T-helper 2 cell treated with Interferon-gamma antibody and Interleukin-4, amounts not matched to agents 5 μg/mL and 100 μg/mL, for 36 hours (primary cell): ENCODE results near the gene PPP4R1.

Source experiments
- DNase-seq: peaks from one replicate; pipeline ENCODE4 v3.0.0; 2021; ENCODE audit warnings: low spot score
- H3K27ac Mint-ChIP-seq: one replicate; pipeline ENCODE4 v1.8.0; 2021; ENCODE audit warnings: mild to moderate bottlenecking, mixed read lengths
- H3K27me3 Mint-ChIP-seq: one replicate; pipeline ENCODE4 v1.8.0; 2021; ENCODE audit warnings: low read depth, mixed read lengths
- H3K36me3 Mint-ChIP-seq: one replicate; pipeline ENCODE4 v1.8.0; 2021; ENCODE audit warnings: low read depth, mixed read lengths
- H3K4me1 Mint-ChIP-seq: one replicate; pipeline ENCODE4 v1.8.0; 2021; ENCODE audit warnings: low read depth, mixed read lengths
- H3K4me3 Mint-ChIP-seq: one replicate; pipeline ENCODE4 v1.8.0; 2022; ENCODE audit warnings: mild to moderate bottlenecking, moderate library complexity, mixed read lengths
- H3K9me3 Mint-ChIP-seq: one replicate; pipeline ENCODE4 v1.8.0; 2021; ENCODE audit warnings: mixed read lengths

PPP4R1 gene

DNA sequence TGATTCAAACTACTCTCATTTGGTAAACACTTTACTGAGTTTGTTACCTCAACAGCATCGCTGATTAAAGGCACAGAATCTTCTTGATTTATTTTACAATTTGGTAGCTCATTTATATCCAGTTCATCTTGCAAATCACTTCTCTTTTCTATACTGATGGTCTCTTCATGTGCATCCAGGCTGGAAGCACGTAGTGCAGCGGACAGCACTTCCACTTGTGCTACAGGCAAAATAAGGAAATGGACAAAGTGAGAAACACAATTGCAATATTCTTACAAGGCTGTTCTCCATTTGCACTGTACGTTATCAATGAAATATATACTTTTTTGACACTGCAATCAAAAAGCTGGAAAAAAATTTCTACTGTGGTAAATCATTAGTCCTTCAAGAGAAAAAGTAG lies 51.0 kb downstream of the PPP4R1 start:
- no peak for DNase-seq
- Mint-ChIP-seq H3K27me3 (no peaks in the 10 kb centered on the region), H3K27ac (no peak overlapping the region), H3K4me3 (no peak overlapping the region), H3K4me1 (no peaks in the 10 kb centered on the region), H3K9me3 (no peaks in the 10 kb centered on the region), H3K36me3 (peaks cover 17% of the 10 kb centered on the region)

DNA sequence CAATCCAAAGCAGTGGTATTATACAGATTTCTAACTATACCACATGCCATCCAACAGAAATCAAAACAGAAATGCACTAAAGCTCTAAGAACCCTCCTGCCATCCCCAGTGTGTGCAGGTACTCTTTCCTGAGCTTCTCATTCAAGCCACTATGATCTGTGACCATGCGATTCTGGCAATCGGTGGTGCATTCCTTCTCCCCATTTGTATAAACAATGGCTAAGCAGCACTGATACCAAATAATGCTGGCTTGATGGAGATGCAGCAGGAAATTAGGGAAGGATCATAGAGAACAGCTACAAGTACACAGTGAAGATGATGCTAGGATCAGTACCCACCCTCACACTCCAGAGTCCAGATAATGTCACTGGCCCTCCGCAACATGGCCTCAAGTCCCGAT lies 51.8 kb downstream of the PPP4R1 start:
- Mint-ChIP-seq H3K9me3 (no peaks in the 10 kb centered on the region), H3K4me3 (no peak overlapping the region), H3K4me1 (no peaks in the 10 kb centered on the region), H3K27ac (no peak overlapping the region), H3K27me3 (no peaks in the 10 kb centered on the region), H3K36me3 (peaks cover 18% of the 10 kb centered on the region)
- no peak for DNase-seq

DNA sequence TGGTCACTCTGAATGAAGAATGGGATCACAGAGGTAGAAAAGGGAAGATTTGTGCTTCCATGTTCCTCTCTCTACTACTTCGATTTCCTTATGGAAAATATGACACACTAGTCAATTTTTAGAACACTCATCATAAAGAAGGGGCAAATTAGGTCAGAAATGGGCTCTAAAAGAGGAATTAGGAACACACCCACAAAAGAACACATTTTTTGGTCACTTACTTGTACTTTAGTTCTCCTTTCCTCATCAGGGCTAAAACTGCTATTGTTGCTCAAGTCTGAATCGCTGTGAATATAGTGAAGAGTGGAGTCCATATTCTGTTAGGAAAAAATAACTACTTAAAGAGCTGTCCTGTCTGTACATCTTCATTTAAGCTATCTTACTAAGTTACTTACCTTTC lies 52.6 kb downstream of the PPP4R1 start:
- Mint-ChIP-seq H3K36me3 (peaks cover 20% of the 10 kb centered on the region), H3K27ac (no peak overlapping the region), H3K4me3 (no peak overlapping the region)

DNA sequence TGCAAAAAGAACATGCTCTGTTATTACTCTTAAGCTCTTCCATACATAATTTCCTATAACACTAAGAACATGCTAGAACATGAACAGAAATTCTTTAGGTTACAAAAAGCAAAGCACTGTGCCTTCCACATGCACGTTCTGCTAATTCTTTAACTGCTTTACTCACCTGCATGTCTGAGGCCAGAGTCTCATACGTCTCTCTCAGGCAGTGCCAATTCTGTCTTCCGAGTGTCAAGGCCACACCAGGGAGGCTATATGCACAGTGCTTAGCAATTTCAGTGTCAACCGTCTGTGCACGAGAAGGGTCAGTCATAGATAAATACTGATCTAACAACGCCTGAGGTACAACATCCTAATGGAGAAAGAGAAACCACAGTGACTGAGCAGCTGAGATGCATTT lies 55.1 kb downstream of the PPP4R1 start:
- H3K27me3 Mint-ChIP-seq, result no peaks in the 10 kb centered on the region
- H3K4me3 Mint-ChIP-seq, result no peak overlapping the region
- H3K27ac Mint-ChIP-seq, result no peak overlapping the region
- no peaks in the 10 kb centered on the region for H3K9me3 Mint-ChIP-seq
- H3K36me3 Mint-ChIP-seq, result peaks cover 28% of the 10 kb centered on the region
- no peaks in the 10 kb centered on the region for H3K4me1 Mint-ChIP-seq
- no peak for DNase-seq

More for the DNA sequence above, 52.6 kb downstream of the PPP4R1 start:
- DNase-seq, result no peak
- H3K27me3 Mint-ChIP-seq, result no peaks in the 10 kb centered on the region
- no peaks in the 10 kb centered on the region for H3K9me3 Mint-ChIP-seq
- H3K4me1 Mint-ChIP-seq, result no peaks in the 10 kb centered on the region

DNA sequence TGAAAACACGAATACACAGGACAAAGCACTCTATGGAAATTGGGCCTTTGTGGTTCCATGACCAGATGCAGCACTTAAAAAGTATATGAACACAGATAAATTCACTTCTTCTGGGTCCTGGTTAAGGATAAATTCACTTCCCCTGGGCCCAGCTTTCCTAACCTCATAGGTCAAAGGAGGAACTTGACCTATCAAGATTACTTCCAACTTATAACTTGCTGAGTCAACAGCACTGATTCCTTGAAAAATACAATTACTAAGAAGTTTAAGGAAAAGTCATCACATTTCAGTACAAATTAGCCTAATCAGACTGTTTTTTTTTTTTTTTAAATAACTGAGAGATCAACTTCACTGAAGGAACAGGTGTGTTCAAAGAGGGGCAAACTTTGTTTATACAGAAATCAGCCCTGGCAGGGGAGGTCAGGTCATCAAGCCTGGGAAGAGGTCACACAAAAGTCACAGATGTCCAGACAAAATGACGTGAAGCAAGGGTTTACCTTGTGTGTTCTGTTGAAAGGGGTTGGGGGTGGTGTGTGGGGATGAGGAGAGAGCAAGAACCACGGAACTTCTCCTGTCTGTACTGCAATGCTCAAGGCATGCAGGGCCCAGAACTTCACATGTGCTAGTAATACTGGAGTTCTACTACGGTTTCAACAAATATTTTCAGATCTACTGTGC lies 55.8 kb downstream of the PPP4R1 start:
- H3K27me3 Mint-ChIP-seq, result no peaks in the 10 kb centered on the region
- no peak overlapping the region for H3K4me3 Mint-ChIP-seq
- H3K36me3 Mint-ChIP-seq, result peaks cover 31% of the 10 kb centered on the region
- H3K4me1 Mint-ChIP-seq, result no peaks in the 10 kb centered on the region
- DNase-seq, result no peak
- no peaks in the 10 kb centered on the region for H3K9me3 Mint-ChIP-seq
- no peak overlapping the region for H3K27ac Mint-ChIP-seq

DNA sequence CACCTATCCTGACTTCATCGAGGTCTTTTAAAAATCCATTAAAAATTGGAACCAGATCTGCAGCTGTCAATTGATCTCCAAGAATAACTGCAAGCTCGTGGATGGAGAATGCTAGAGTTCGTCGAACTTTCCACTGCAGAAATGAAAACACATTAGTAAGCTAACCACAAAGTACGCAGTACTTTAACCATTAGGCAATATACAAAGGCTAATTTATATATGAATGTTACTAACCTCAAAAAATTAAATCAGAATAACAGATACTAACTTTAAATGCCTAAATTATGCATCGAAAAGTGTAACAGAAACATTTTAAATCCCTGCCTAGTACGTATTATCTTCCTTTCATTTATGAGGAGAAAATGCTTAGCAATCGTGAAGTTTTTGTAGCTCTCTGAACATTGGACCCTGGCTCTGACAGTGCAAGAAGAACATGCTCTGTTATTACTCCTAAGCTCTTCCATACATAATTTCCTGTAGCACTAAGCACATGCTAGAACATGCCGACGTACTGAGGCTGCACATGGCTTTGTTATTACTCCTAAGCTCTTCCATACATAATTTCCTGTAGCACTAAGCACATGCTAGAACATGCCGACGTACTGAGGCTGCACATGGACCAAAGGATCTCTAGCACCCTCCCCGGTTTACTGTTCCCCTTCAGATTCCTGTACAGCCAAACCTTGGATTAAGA lies 57.0 kb downstream of the PPP4R1 start:
- H3K4me3 Mint-ChIP-seq, result no peak overlapping the region
- H3K27me3 Mint-ChIP-seq, result no peaks in the 10 kb centered on the region
- peaks cover 33% of the 10 kb centered on the region for H3K36me3 Mint-ChIP-seq
- no peak overlapping the region for H3K27ac Mint-ChIP-seq
- H3K9me3 Mint-ChIP-seq, result peaks cover 5% of the 10 kb centered on the region
- DNase-seq, result no peak
- no peaks in the 10 kb centered on the region for H3K4me1 Mint-ChIP-seq

DNA sequence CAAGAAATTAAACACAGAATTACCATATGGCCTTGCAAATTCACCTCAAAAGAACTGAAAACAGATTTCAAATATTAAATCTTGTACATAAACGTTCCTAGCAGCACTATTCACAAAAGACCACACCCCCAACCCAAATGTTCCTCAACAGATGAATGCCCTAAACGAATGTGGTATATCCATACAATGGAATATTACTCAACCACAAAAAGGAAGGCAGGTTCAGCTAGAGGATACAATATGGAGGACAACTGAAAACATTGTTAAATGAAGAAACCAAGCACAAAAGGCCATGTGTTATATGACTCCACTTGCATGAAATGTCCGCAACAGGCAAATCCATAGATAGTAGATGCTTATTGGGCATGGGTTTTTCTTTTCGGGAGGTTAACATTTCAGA lies 61.7 kb downstream of the PPP4R1 start:
- no peak for DNase-seq
- Mint-ChIP-seq H3K27ac (no peak overlapping the region), H3K9me3 (peaks cover 5% of the 10 kb centered on the region), H3K36me3 (peaks cover 38% of the 10 kb centered on the region), H3K4me1 (no peaks in the 10 kb centered on the region), H3K4me3 (no peak overlapping the region), H3K27me3 (no peaks in the 10 kb centered on the region)

DNA sequence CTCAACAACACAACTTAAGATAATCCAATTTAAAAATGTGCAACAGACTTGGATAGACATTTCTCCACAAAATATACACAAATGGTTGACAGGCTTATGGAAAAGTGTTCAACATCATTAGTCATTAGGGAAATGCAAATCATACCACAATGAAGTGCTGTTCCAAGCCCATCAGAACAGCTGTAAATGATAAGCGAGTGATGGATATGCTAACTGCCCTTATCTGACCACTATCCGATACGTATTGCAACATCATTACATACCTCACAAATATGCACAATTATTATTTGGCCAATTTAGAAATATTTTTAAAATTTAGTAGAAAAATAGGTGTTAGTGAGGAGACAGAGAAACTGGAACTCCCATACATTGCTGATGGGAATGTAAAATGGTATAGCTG lies 62.2 kb downstream of the PPP4R1 start:
- H3K4me3 Mint-ChIP-seq, result no peak overlapping the region
- no peaks in the 10 kb centered on the region for H3K27me3 Mint-ChIP-seq
- DNase-seq, result no peak
- peaks cover 37% of the 10 kb centered on the region for H3K36me3 Mint-ChIP-seq
- H3K4me1 Mint-ChIP-seq, result no peaks in the 10 kb centered on the region
- no peak overlapping the region for H3K27ac Mint-ChIP-seq
- peaks cover 5% of the 10 kb centered on the region for H3K9me3 Mint-ChIP-seq

DNA sequence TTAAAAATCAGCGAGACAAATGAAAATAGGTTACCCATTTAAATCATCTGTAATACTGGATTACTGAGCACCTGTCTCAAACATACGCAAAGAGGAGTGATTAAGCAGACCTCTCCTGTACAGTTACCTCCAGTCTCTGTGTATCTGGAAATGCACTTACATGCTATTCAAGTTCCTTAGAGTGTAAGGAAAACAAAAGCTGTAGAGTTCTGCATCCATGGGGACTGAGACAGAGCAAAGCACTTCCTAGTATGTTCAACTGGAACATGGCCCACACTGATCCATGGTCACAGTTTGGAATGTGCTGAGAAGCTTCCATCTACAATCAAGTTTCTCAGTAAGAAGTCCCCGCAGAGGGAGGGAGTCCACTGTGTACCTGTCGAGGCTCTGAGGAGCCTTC lies 63.9 kb downstream of the PPP4R1 start:
- Mint-ChIP-seq H3K36me3 (peaks cover 33% of the 10 kb centered on the region), H3K27ac (no peak overlapping the region), H3K27me3 (no peaks in the 10 kb centered on the region), H3K4me3 (no peak overlapping the region), H3K9me3 (peaks cover 5% of the 10 kb centered on the region), H3K4me1 (no peaks in the 10 kb centered on the region)
- no peak for DNase-seq

DNA sequence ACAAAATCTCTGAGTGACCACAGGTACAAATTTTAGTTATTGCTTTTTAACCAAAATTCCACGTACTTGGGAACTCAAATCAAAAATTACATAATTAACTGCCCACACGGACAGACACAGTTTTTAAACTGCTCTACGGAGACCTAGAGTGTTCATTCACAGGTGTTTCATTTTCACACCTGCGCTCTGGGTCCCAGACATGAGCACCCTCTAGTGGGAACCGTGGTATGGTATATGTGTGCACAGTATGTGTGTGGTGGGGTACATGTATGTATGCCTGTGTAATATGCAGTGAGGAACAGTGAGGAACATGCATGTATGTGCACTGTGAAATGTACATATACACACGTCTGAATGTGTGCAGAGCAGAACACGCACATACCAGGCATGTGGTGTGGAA lies 65.0 kb downstream of the PPP4R1 start:
- peaks cover 30% of the 10 kb centered on the region for H3K36me3 Mint-ChIP-seq
- H3K4me1 Mint-ChIP-seq, result no peaks in the 10 kb centered on the region
- H3K27ac Mint-ChIP-seq, result no peak overlapping the region
- H3K4me3 Mint-ChIP-seq, result no peak overlapping the region
- no peaks in the 10 kb centered on the region for H3K27me3 Mint-ChIP-seq
- H3K9me3 Mint-ChIP-seq, result peaks cover 5% of the 10 kb centered on the region
- DNase-seq, result no peak

DNA sequence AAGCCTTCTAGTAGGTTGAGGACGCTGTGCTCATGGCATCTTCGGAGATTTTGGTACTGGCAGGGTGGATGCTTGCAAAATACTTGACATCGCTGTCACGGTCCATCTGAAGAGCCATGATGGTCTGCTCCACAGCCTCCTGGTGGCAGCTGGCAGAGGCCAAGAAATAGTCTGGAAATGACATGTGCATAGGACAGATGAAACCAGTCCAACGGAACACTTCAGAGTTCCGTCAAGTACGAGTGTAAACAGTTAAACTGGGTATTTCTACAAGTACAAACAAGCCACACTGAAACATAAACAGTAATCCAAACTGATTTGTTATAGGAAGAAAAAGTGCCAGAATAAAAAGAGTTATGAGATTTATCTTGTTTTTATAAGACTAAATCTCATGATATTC lies 66.6 kb downstream of the PPP4R1 start:
- Mint-ChIP-seq H3K9me3 (peaks cover 3% of the 10 kb centered on the region), H3K36me3 (peaks cover 22% of the 10 kb centered on the region), H3K4me1 (no peaks in the 10 kb centered on the region), H3K4me3 (no peak overlapping the region), H3K27me3 (no peaks in the 10 kb centered on the region), H3K27ac (no peak overlapping the region)
- no peak for DNase-seq

DNA sequence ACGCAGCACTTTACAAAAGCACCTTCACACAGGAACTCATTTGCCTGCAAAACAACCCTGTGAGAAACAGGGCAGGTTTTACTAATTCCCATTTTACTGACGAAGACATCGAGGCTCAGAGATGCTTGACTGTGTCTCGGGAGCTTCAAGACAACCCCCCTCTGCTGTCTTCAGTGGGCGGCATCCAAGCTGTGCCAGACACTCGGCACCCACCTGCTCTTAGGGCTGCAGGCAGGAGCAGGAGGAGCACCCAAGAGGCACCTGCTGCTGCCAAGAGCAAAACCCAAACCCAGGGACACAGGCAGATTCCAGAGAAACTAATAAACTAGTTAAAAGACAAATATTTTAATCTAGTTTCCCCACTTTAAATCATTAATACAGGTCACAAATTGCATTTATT lies 67.9 kb downstream of the PPP4R1 start:
- no peaks in the 10 kb centered on the region for H3K27me3 Mint-ChIP-seq
- H3K4me3 Mint-ChIP-seq, result no peak overlapping the region
- no peak for DNase-seq
- H3K27ac Mint-ChIP-seq, result no peak overlapping the region
- H3K36me3 Mint-ChIP-seq, result peaks cover 16% of the 10 kb centered on the region
- H3K9me3 Mint-ChIP-seq, result no peaks in the 10 kb centered on the region
- H3K4me1 Mint-ChIP-seq, result no peaks in the 10 kb centered on the region

DNA sequence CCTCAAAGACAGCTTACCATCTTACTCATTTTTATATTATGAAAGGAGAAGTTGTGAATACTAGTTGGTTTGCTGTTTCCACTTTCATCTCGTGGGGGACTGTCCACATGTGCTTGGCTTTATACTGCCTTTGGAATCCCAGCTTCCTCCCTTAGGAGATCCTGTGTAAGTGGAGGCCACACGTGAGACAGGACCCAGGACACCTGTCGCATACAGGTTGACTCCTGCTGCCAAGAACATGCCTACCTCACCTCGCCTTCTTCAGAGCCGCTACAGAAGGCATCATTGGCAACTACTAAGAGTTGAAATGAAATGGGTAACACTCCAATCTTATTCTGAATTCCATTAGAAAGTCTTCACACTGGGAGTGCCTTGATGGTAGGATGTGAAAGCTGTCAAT lies 69.3 kb downstream of the PPP4R1 start:
- Mint-ChIP-seq H3K27me3 (no peaks in the 10 kb centered on the region), H3K36me3 (peaks cover 14% of the 10 kb centered on the region), H3K9me3 (no peaks in the 10 kb centered on the region), H3K4me1 (no peaks in the 10 kb centered on the region), H3K27ac (no peak overlapping the region), H3K4me3 (no peak overlapping the region)
- no peak for DNase-seq

DNA sequence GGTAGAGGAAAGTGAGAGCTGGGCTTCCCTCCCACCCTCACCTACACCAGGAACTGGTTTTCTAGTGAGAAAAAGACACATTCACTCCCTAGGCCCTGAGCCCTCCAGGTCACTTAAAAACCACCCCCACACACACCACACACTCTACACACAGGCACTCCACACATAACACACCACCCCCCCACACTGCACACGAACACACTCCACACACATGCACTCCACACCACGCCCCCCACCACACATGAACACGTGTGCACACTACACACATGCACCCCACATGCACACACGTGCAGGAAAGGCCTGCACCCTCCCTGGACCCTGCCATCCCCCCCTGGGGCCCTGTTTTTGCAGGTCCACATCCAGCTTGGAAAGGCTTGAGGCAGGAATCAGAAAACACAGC lies 71.4 kb downstream of the PPP4R1 start:
- Mint-ChIP-seq H3K27me3 (no peaks in the 10 kb centered on the region), H3K9me3 (no peaks in the 10 kb centered on the region), H3K4me1 (no peaks in the 10 kb centered on the region), H3K27ac (no peak overlapping the region), H3K36me3 (peaks cover 3% of the 10 kb centered on the region), H3K4me3 (no peak overlapping the region)
- no peak for DNase-seq

DNA sequence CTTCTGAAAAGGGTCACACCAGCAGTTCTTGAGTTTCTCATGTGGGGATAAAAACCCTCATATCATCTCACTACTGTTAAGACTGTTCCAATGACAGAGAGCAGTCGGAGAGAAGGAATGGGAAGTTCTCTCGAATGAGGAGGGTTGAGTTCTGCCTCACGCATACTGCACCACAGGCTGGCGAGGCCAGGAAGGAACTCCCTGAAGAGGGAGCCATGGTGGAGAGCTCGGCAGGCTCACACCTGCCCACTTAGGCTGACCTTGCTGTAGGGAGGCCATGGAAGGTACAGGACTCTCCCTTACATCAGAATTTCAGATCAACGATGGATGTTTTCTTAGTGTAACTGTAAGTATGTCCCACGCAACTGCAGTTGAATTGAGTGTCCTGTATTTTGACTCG lies 74.4 kb downstream of the PPP4R1 start:
- Mint-ChIP-seq H3K4me3 (no peak overlapping the region), H3K27ac (no peak overlapping the region), H3K36me3 (peaks cover 12% of the 10 kb centered on the region), H3K4me1 (no peaks in the 10 kb centered on the region), H3K27me3 (no peaks in the 10 kb centered on the region), H3K9me3 (no peaks in the 10 kb centered on the region)
- DNase-seq, result no peak
